T47D (cell line): ENCODE results near the gene CIAPIN1.

Source experiments
- DNase-seq, 2 experiments: peaks; one replicate each; pipeline versions ENCODE4 v3.0.0 to v3.0.0-alpha.2; 2011 to 2012; ENCODE audit warnings: low read depth in 1 of 2, low spot score in 1 of 2
- JUND ChIP-seq: IDR thresholded peaks from 2 replicates; pipeline ENCODE4 v1.6.1; 2012; ENCODE audit warnings: low read depth
- in situ Hi-C: cut with HindIII; loops from 2 replicates; pipeline ENCODE4 v1.10.0; 2016; ENCODE audit warnings: low sequenced_read_pairs, low pct_unique_long_range_greater_than_20kb

CIAPIN1 gene

DNA sequence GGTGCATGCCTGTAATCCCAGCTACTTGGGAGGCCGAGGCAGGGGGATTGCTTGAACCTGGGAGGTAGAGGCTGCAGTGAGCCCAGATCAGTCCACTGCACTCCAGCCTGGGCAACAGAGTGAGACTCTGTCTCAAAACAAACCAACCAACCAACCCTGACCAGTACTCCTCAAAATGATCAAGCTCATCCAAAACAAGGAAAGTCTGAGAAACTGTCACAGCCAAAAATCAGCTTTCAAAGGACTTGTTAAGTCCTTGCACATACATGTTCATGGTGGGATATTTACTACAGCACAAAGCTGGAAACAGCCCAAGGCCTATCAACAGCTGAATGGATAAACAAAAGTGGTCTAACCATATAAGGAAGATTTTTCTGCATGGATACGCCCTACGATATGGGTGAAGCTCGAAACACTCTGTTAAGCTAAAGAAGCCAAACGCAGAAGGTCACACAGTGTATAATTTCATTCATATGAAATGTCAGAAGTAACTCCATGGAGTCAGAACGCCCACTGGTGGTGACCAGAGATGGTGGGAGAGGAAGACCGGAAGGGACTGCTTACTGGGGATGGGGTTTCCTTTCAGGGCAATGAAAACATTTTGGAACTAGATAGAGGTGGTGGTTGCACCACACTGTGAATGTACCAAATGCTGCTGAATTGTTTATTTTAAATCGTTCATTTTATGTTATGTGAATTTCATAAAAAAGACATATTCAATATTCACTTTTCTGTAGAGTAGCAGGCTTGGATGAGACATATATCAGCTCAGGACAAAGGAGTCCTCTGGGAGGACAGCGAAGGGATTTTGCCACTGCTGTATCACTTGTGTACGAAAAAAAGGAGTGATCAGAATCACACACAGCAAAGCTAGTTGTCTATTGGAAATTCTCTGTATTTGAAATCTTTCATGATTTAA, 24.9 kb downstream of the CIAPIN1 start:
- no peak for TF ChIP-seq JUND
- in situ Hi-C loops: no loop called here
- DNase-seq: peak in 1 of 2 experiments; percentile 65

DNA sequence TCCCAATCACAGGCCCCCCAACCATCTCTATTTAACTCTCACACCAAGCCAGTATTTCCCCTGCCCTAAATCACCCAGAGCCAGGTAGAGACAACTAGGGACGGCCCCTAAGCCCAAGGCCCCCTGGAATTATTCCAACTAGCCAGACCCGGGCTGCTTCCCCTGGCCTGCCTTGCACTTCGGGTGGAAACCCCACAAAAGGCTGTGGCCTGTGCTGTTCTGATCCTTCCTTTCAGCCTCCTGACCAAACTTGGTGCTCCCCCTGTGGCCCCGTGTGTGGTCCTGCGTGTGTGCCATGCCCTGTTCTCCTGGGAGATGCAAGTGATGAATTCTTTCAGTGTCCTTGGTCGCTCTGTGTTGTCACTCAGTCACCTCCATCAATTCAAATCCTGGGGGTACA, 27.7 kb downstream of the CIAPIN1 start:
- no peak for DNase-seq
- in situ Hi-C loops: no loop called here
- TF ChIP-seq JUND: no peak

- DNase-seq: no peak
- TF ChIP-seq JUND: no peak
- in situ Hi-C loops: no loop called here
Observed at GRCh38 chr16:57416084-57416483, 31.1 kb downstream of the CIAPIN1 start.

DNA sequence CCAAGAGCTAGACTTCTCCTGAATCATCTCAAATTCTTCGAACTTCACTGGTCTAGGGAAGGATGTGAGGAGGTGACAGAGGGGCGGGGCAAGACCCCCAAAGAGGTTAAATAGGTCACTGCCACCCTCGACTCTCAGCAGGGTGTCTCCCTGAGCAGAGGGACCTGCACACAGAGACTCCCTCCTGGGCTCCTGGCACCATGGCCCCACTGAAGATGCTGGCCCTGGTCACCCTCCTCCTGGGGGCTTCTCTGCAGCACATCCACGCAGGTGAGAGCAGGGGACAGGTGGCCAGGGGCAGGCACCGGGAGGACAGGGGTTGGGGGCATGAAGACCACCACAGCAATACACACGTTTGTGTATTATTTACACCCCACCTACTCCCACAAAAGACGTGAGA, 33.5 kb downstream of the CIAPIN1 start:
- TF ChIP-seq JUND: no peak
- in situ Hi-C loops: no loop called here
- no peak for DNase-seq

DNA sequence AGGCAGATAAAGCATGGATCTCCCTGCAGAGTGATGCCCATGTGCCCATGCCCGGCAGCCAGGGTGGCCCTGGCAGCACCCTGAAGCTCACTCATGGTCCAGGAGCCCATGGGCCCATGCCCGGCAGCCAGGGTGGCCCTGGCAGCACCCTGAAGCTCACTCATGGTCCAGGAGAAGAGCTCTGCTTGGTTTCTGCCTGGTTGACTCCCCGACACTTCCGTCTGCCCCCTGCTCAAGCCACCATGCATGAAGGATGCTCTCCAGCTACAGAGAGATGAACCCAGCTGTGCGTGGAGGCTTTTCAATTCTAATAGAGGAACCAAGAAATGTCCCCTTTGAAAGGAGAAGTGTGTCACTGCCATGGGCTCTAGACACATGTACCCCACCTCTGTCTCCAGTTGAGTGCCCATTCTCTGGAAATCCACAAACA, 33.9 kb downstream of the CIAPIN1 start:
- no peak for DNase-seq
- in situ Hi-C loops: no loop called here
- TF ChIP-seq JUND: no peak

DNA sequence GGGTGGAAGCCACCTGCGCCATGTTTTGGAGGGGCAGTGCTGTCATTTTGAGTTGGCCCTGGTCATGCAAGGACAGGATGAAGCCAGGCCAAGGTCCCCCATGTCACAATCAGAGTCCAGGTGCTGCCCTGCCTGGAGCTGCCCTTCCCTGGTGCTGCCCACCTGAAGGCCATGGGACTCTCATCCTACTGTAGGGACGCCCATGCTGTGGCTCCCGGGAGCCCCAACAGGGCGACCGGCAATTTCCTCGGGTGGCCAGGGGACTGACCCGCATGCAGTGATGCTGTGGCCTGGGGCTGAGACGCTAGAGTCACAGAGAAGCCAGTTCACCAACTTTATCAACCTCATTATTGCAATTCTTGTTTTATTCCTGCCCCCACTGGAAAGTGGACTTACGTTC, 34.6 kb downstream of the CIAPIN1 start:
- no peak for TF ChIP-seq JUND
- in situ Hi-C loops: no loop called here
- no peak for DNase-seq

GRCh38 chr16:57411362-57411976, 35.7 kb downstream of the CIAPIN1 start:
- TF ChIP-seq JUND: no peak
- DNase-seq: no peak
- in situ Hi-C loops: no loop called here

- in situ Hi-C loops: no loop called here
- peak in 1 of 2 experiments; percentile 74 for DNase-seq
- TF ChIP-seq JUND: no peak
Observed at GRCh38 chr16:57409870-57410587, 37.2 kb downstream of the CIAPIN1 start.

DNA sequence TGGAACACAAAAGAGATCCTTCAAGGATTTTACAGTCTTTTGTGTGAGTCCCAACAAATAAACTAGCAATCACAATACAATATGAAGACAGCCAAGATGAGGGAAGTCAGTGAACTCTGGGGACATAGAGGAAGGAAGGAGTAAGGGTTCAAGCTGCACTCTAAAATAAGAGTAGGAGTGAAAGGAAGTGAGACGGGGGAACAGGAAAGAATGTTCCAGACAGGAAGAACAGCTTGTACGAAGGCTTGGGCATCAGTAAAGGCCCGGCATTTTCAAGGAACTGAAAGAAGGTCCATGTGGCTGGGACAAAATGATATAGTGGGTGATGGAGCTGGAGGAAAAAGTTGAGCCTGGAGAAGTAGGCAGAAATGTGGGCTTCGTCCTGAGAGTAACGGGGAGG, 38.1 kb downstream of the CIAPIN1 start:
- in situ Hi-C loops: no loop called here
- DNase-seq: no peak

DNA sequence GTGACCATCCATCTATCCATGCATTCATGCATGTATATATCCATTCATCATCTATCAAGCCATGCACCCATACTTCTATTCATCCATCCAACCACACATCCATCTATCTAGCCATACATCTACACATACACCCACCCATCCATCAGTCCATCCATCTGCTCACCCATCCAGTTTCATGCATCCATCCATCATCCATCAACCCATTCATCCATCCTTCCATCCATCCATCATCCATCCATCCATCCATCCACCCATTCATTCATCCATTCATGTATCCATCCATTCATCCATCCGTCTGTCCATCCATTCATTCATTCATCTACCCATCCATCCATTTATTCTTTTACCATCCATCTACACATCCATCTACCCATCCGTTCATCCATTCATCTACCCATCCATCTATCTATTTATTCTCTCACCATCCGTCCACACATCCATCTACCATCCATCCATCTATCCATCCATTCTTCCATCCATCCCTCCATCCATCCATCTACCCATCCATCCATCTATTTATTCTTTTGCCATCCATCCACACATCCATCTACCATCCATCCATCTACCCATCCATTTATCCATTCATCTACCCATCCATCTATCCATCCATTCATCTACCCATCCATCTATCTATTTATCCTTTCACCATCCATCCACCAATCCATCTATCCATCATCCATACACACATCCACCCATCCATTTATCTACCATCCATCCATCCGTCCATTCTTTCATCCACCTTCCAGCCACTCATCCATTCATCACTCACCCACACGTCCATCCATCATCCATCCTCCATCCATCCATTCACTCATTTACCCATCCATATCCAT, 39.4 kb downstream of the CIAPIN1 start:
- TF ChIP-seq JUND: no peak
- in situ Hi-C loops: no loop called here
- no peak for DNase-seq

More for the DNA sequence above, 38.1 kb downstream of the CIAPIN1 start:
- TF ChIP-seq JUND: no peak

DNA sequence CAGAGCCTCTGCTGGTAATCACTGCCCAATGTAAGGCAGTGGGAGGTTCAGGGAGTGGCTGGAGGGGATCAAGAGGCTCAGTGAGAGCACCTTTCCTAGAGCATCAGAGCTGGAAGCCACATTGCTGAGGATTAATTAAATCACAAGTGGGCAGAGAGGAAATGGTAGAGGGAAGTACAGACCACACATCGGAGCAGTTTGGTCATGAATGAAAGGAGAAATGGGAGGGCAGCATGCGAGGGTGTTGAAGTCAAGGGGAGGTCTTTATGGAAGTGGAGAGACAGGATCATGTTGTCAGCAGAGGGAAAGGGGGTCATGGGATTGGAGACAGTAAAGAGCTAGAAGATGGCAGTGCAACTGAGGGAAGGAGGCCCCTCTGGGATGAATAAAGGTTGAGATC, 40.3 kb downstream of the CIAPIN1 start:
- no peak for TF ChIP-seq JUND
- in situ Hi-C loops: no loop called here
- no peak for DNase-seq

DNA sequence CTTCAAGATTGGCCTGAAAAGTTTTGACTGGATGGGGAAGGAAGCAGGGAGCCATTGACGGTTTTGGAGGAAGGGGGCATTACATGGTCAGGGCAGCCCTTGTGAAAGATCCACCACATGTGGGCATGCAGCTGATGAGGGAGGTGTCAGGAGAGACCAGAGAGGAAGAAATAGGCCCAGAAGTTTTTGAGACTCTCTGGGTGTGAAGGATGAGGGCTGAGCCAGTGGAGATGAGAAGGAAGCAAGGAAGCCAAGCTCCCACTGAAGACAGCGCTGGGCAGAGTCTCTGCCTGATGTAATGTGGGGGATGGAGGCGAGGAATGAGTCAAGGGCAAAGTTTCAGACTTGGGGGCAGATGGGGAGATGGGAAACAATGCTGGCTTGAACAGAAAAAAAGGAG, 42.1 kb downstream of the CIAPIN1 start:
- no peak for TF ChIP-seq JUND
- in situ Hi-C loops: no loop called here
- no peak for DNase-seq
